IMR-90 (cell line): ENCODE results near the gene RSF1. TPM values are rescaled to one million over a fixed set of nuclear protein-coding genes. Genes with fewer than 3 reads are reported as not detected.

Source experiments
- ATAC-seq: fragments of 200-7000 bp; cut with Tn5 transposase; 2 replicates; pipeline ENCODE4 v1.9.1; 2020; ENCODE audit warnings: low read depth, mild to moderate bottlenecking, moderate library complexity
- BruUV-seq: library from RNA; stranded (reverse); fragments of 400-500 nt; replicated peaks from 2 replicates; lab custom pipeline; 2021; lab: Mats Ljungman, UMichigan
- CTCF ChIA-PET: fragments of 300-600 bp; formaldehyde crosslinking; extraction: SDS; loops from one replicate; lab custom pipeline; 2021; ENCODE audit warnings: antibody characterized with exemption; lab: Yijun Ruan, JAX
- POLR2A ChIA-PET: fragments of 300-600 bp; sonication (Branson Sonifier 250); formaldehyde crosslinking; loops from one replicate; lab custom pipeline; 2022; ENCODE audit warnings: antibody characterized with exemption; ENCODE audit not compliant: unreplicated experiment; lab: Charles Lee
- DNase-seq: peaks from one replicate; pipeline ENCODE4 v3.0.0; 2013
- H2AFZ ChIP-seq: replicated peaks from 2 replicates; pipeline ENCODE3; 2013; ENCODE audit warnings: low read length, mild to moderate bottlenecking; ENCODE audit not compliant: poor library complexity
- H2AK5ac ChIP-seq: 2 replicates; pipeline ENCODE4 v1.6.1; 2013; ENCODE audit warnings: low read depth, low read length, inconsistent platforms
- H2AK9ac ChIP-seq: replicated peaks from 2 replicates; pipeline ENCODE3; 2013; ENCODE audit warnings: mild to moderate bottlenecking, low read depth, low read length, moderate library complexity; ENCODE audit not compliant: poor library complexity
- H2BK120ac ChIP-seq: 2 replicates; pipeline ENCODE4 v1.6.1; 2013; ENCODE audit warnings: low read depth, low read length, inconsistent platforms
- H2BK15ac ChIP-seq: 3 replicates; pipeline ENCODE4 v1.6.1; 2013; ENCODE audit warnings: low read depth, low read length, inconsistent platforms
- H2BK20ac ChIP-seq: 2 replicates; pipeline ENCODE4 v1.6.1; 2013; ENCODE audit warnings: low read depth, mild to moderate bottlenecking, inconsistent platforms, low read length, moderate library complexity
- H2BK5ac ChIP-seq: 2 replicates; pipeline ENCODE4 v1.6.1; 2013; ENCODE audit warnings: mild to moderate bottlenecking, low read depth, low read length, inconsistent platforms; ENCODE audit not compliant: poor library complexity, severe bottlenecking
- H3K14ac ChIP-seq: replicated peaks from 2 replicates; pipeline ENCODE4 v1.6.1; 2013; ENCODE audit warnings: low read depth, low read length, inconsistent platforms
- H3K18ac ChIP-seq: 2 replicates; pipeline ENCODE4 v1.6.1; 2013; ENCODE audit warnings: low read depth, low read length, control low read depth
- H3K23ac ChIP-seq: 2 replicates; pipeline ENCODE4 v1.6.1; 2013; ENCODE audit warnings: low read depth, low read length, inconsistent platforms
- H3K27ac ChIP-seq: 2 replicates; pipeline ENCODE4 v1.5.1; 2013; ENCODE audit warnings: mild to moderate bottlenecking, control low read depth, low read length; ENCODE audit not compliant: insufficient read depth
- H3K27me3 ChIP-seq: 2 replicates; pipeline ENCODE4 v1.6.1; 2013; ENCODE audit warnings: low read length; ENCODE audit not compliant: control insufficient read depth, insufficient read depth
- H3K36me3 ChIP-seq: 2 replicates; pipeline ENCODE4 v1.6.1; 2013; ENCODE audit warnings: low read length, mixed read lengths; ENCODE audit not compliant: control insufficient read depth, insufficient read depth
- H3K4ac ChIP-seq: 2 replicates; pipeline ENCODE4 v1.6.1; 2013; ENCODE audit warnings: low read depth, low read length, inconsistent platforms
- H3K4me1 ChIP-seq: 2 replicates; pipeline ENCODE4 v1.6.1; 2013; ENCODE audit warnings: low read length, mixed read lengths; ENCODE audit not compliant: control insufficient read depth, insufficient read depth
- H3K4me2 ChIP-seq: 2 replicates; pipeline ENCODE4 v1.6.1; 2013; ENCODE audit warnings: low read depth, mild to moderate bottlenecking, control low read depth, low read length, moderate library complexity
- H3K4me3 ChIP-seq: 2 replicates; pipeline ENCODE4 v1.5.1; 2013; ENCODE audit warnings: low read depth, mild to moderate bottlenecking, control low read depth, low read length, moderate library complexity; ENCODE audit not compliant: insufficient read depth
- H3K56ac ChIP-seq: 2 replicates; pipeline ENCODE4 v1.6.1; 2013; ENCODE audit warnings: low read length, inconsistent platforms; ENCODE audit not compliant: insufficient read depth; ENCODE audit errors: extremely low read depth
- H3K79me1 ChIP-seq, 2 experiments: 2 replicates each; pipeline ENCODE4 v1.6.1; 2013; ENCODE audit warnings: low read length in 2 of 2, inconsistent platforms in 1 of 2, low read depth in 1 of 2
- H3K9ac ChIP-seq: 2 replicates; pipeline ENCODE4 v1.6.1; 2013; ENCODE audit warnings: low read depth, low read length, control low read depth
- H3K9me1 ChIP-seq: 2 replicates; pipeline ENCODE4 v1.6.1; 2013; ENCODE audit warnings: low read length, inconsistent platforms; ENCODE audit not compliant: insufficient read depth
- H3K9me3 ChIP-seq: 2 replicates; pipeline ENCODE4 v1.6.1; 2013; ENCODE audit warnings: low read length; ENCODE audit not compliant: control insufficient read depth, insufficient read depth
- H4K20me1 ChIP-seq: 2 replicates; pipeline ENCODE4 v1.6.1; 2013; ENCODE audit warnings: low read length, inconsistent platforms; ENCODE audit not compliant: insufficient read depth
- H4K5ac ChIP-seq: 2 replicates; pipeline ENCODE4 v1.6.1; 2013; ENCODE audit warnings: mild to moderate bottlenecking, low read depth, low read length, control low read depth
- H4K8ac ChIP-seq, 2 experiments: 2 replicates each; pipeline ENCODE4 v1.6.1; 2013; ENCODE audit warnings: low read depth in 2 of 2, low read length in 2 of 2, control low read depth in 1 of 2, inconsistent platforms in 1 of 2
- H4K91ac ChIP-seq: 2 replicates; pipeline ENCODE4 v1.6.1; 2013; ENCODE audit warnings: low read depth, low read length, inconsistent platforms; ENCODE audit not compliant: insufficient read depth
- BHLHE40 ChIP-seq: fragments of 150-350 bp; IDR thresholded peaks from 2 replicates; pipeline ENCODE4 v1.6.1; 2016; ENCODE audit warnings: mild to moderate bottlenecking, low read depth, low read length
- CEBPB ChIP-seq: IDR thresholded peaks from 2 replicates; pipeline ENCODE4 v1.6.1; 2012; ENCODE audit warnings: low read depth, low read length, improper control_type of control experiment
- CHD1 ChIP-seq: IDR thresholded peaks from 2 replicates; pipeline ENCODE4 v1.6.1; 2012; ENCODE audit warnings: low read depth, low read length, improper control_type of control experiment
- ELK1 ChIP-seq: fragments of 150-350 bp; IDR thresholded peaks from 2 replicates; pipeline ENCODE4 v1.6.1; 2016; ENCODE audit warnings: low read depth, mild to moderate bottlenecking, low read length, moderate library complexity, borderline replicate concordance
- FOS ChIP-seq: fragments of 150-350 bp; IDR thresholded peaks from 2 replicates; pipeline ENCODE4 v1.6.1; 2016; ENCODE audit warnings: low read depth, low read length
- MAZ ChIP-seq: IDR thresholded peaks from 2 replicates; pipeline ENCODE4 v1.6.1; 2012; ENCODE audit warnings: low read depth, mild to moderate bottlenecking, low read length, improper control_type of control experiment, moderate library complexity, borderline replicate concordance
- MXI1 ChIP-seq: IDR thresholded peaks from 2 replicates; pipeline ENCODE4 v1.6.1; 2012; ENCODE audit warnings: low read depth, mild to moderate bottlenecking, low read length, moderate library complexity, borderline replicate concordance
- NFE2L2 ChIP-seq: fragments of 150-350 bp; IDR thresholded peaks from 2 replicates; pipeline ENCODE4 v1.6.1; 2016; ENCODE audit warnings: low read depth, mild to moderate bottlenecking, low read length
- RAD21 ChIP-seq: IDR thresholded peaks from 2 replicates; pipeline ENCODE4 v1.6.1; 2012; ENCODE audit warnings: low read length, improper control_type of control experiment
- RCOR1 ChIP-seq: IDR thresholded peaks from 2 replicates; pipeline ENCODE4 v1.6.1; 2012; ENCODE audit warnings: mild to moderate bottlenecking, low read length, improper control_type of control experiment; ENCODE audit not compliant: insufficient replicate concordance
- RFX5 ChIP-seq: IDR thresholded peaks from 2 replicates; pipeline ENCODE4 v1.8.0; 2012; ENCODE audit warnings: low read depth, mild to moderate bottlenecking, low read length, moderate library complexity
- SMC3 ChIP-seq: fragments of 150-350 bp; IDR thresholded peaks from 2 replicates; pipeline ENCODE4 v1.6.1; 2016; ENCODE audit warnings: low read depth, mild to moderate bottlenecking, antibody characterized with exemption, low read length, moderate library complexity
- WGBS, 2 experiments: methylation state at CpG; one replicate each; pipeline versions ENCODE4 v1.1.5 to v1.1.7; 2013; ENCODE audit warnings: missing lambda C conversion rate in 2 of 2; ENCODE audit not compliant: insufficient read length in 1 of 2; ENCODE audit errors: extremely low coverage in 2 of 2; 5-methylcytosine and 5-hydroxymethylcytosine counted together
- dilution Hi-C: fragments of 300-500 bp; cut with HindIII; formaldehyde crosslinking; loops from one replicate; pipeline ENCODE4 v1.14.3; 2018; ENCODE audit warnings: low sequenced_read_pairs; ENCODE audit not compliant: unreplicated experiment
- in situ Hi-C: fragments of 300-500 bp; cut with MboI; formaldehyde crosslinking; loops from 3 replicates; pipeline ENCODE4 v1.14.3; 2019; ENCODE audit warnings: low sequenced_read_pairs, inconsistent platforms, mixed read lengths
- intact Hi-C: fragments of 100-400 bp; cut with micrococcal nuclease; formaldehyde crosslinking; loops from 2 replicates; pipeline ENCODE4 v1.10.0; 2022
- polyA plus RNA-seq, 3 experiments: library from polyadenylated mRNA; depleted of rRNA; stranded (reverse); fragments of >200 nt; gene quantifications; 2 replicates each; pipeline ENCODE4 v1.2.3, GENCODE V29; 2012; ENCODE audit warnings: low replicate concordance in 1 of 3
- total RNA-seq: library from RNA; depleted of rRNA; stranded (reverse); fragments of >200 nt; gene quantifications from 2 replicates; pipeline ENCODE4 v1.2.3, GENCODE V29; 2012
- TF ChIP-seq, protein P1 (sequence below): fragments of 150-350 bp; IDR thresholded peaks from 2 replicates; pipeline ENCODE4 v1.6.1; 2017; ENCODE audit warnings: mild to moderate bottlenecking, antibody characterized with exemption, low read length, low read depth

Gene RSF1
- total and polyA plus RNA-seq, 2 of the 4 experiments (the other 2 are of a cell fraction), result 13.9 to 18.5 TPM

- TF ChIP-seq ELK1 (no peak), SMC3 (peak; percentile 49)
Observed at GRCh38 chr11:77820565-77821348, at the start of gene RSF1, which contains the start of gene AAMDC (continued).

DNA sequence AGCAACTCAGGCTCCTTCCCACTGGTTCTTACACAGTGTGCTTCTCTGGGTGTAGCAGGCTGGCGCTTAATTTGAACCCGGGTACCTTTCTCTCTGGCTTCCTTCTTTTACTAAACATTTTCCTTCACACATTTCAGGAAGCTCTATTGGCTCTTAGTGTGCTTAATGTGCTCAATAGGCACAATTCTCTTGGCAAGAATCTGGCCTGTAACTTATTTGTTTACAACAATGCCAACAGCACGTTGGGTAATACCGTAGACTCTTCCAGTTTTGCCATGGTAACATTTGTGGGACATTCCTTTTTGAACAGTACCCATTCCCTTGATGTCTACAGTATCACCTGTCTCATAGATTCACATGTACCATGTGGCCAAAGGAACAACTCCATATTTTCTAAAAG lies 48.2 kb upstream of the RSF1 start:
- Histone ChIP-seq H3K14ac (no peak overlapping the region), H2BK5ac (no peak overlapping the region), H3K9me1 (0 out of 2 replicates have a peak, but pooled peaks cover 4% of the 10 kb centered on the region), H2AK5ac (no peak overlapping the region), H2AK9ac (no peak overlapping the region), H2BK15ac (no peak overlapping the region), H3K27me3 (no peaks in the 10 kb centered on the region), H3K4me3 (no peak overlapping the region), H3K56ac (no peak overlapping the region), H4K91ac (no peak overlapping the region), H3K27ac (no peak overlapping the region), H2BK20ac (no peak overlapping the region), H3K4me1 (no peaks in the 10 kb centered on the region; the same call in 1 of the 2 replicates), H3K36me3 (peaks cover 12% of the 10 kb centered on the region), H2AFZ (no peak overlapping the region), H3K9me3 (no peaks in the 10 kb centered on the region), H3K9ac (no peak overlapping the region), H3K4me2 (no peak overlapping the region), H4K8ac (no peak overlapping the region), H3K79me1 (peaks cover 0 to 7% of the 10 kb centered on the region in 2 experiments; a peak in 1 of 4 replicates), H4K20me1 (no peaks in the 10 kb centered on the region), H3K23ac (no peak overlapping the region), H3K18ac (no peak overlapping the region), H2BK120ac (no peak overlapping the region), H3K4ac (no peak overlapping the region), H4K5ac (no peak overlapping the region)
- dilution Hi-C loops (no loop called here), intact Hi-C loops (no loop called here), in situ Hi-C loops (no loop called here)
- ChIA-PET POLR2A (no interaction called here), CTCF (no interaction called here)
- ATAC-seq, result no peak
- no peak for DNase-seq
- 100% methylated on average over 2 of the region's 4 CpGs; no CpG with 5 or more reads in 1 of the 2 experiments for WGBS, 2 experiments
- BruUV-seq, result no TSS peak
- TF ChIP-seq SMC3 (no peak), RAD21 (no peak), CEBPB (no peak), NFE2L2 (no peak), CHD1 (no peak), FOS (no peak), ELK1 (no peak), RCOR1 (no peak), MXI1 (no peak), MAZ (no peak), BHLHE40 (no peak), RFX5 (no peak)
- TF ChIP-seq, protein P1, sequence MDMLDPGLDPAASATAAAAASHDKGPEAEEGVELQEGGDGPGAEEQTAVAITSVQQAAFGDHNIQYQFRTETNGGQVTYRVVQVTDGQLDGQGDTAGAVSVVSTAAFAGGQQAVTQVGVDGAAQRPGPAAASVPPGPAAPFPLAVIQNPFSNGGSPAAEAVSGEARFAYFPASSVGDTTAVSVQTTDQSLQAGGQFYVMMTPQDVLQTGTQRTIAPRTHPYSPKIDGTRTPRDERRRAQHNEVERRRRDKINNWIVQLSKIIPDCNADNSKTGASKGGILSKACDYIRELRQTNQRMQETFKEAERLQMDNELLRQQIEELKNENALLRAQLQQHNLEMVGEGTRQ, result no peak
